ENCODE data around the gene MYO7A. TPM values are rescaled to one million over a fixed set of nuclear protein-coding genes. Genes with fewer than 3 reads are reported as not detected.

MYO7A gene
- total RNA-seq, 4 donors from 2014 or later, result 11.7 to 26.4 (median 17.7) TPM

- no peak for TF ChIP-seq CTCF (IDR thresholded peaks at IDR 0.05; ENCODE audit: low read depth)
Measured at GRCh38 chr11:77144196-77144856, 16.3 kb downstream of the MYO7A start.

- no peak for TF ChIP-seq CTCF (IDR thresholded peaks at IDR 0.05; ENCODE audit: low read depth)
Measured at GRCh38 chr11:77144857-77145428, 16.9 kb downstream of the MYO7A start.

GRCh38 chr11:77146261-77147035 lies 18.4 kb downstream of the MYO7A start:
- TF ChIP-seq CTCF (IDR thresholded peaks at IDR 0.05; ENCODE audit: low read depth), result no peak

GRCh38 chr11:77147036-77147315 lies 18.9 kb downstream of the MYO7A start:
- no peak for TF ChIP-seq CTCF (IDR thresholded peaks at IDR 0.05; ENCODE audit: low read depth)

- TF ChIP-seq CTCF (IDR thresholded peaks at IDR 0.05; ENCODE audit: low read depth), result no peak
Measured at GRCh38 chr11:77147668-77148321, 19.7 kb downstream of the MYO7A start.

GRCh38 chr11:77148963-77149715 lies 21.1 kb downstream of the MYO7A start:
- no peak for TF ChIP-seq CTCF (IDR thresholded peaks at IDR 0.05; ENCODE audit: low read depth)

Data from subcutaneous adipose tissue (tissue), 4 donors.